ENCODE results near the gene GCSAML.

DNA sequence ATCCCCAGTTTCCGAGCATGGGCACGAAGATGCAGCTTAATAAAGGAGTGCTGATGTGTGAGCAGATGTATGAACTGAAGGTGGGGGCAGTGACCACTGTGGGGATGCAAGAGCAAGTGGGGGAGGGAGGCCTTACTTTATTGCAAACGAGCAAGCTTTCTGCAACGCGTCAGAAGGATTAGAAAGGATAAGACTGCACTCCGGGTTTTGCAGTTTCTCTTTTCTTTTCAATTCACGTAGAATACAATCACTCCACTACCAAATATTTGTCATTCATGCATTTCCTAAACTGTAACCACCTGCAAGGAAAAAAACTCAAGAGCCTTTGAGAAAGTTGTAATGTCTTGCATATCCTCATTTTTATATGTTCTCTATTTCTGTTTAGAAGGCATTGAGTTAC, 8.4 kb upstream of the GCSAML start:
- TF ChIP-seq, protein P1, sequence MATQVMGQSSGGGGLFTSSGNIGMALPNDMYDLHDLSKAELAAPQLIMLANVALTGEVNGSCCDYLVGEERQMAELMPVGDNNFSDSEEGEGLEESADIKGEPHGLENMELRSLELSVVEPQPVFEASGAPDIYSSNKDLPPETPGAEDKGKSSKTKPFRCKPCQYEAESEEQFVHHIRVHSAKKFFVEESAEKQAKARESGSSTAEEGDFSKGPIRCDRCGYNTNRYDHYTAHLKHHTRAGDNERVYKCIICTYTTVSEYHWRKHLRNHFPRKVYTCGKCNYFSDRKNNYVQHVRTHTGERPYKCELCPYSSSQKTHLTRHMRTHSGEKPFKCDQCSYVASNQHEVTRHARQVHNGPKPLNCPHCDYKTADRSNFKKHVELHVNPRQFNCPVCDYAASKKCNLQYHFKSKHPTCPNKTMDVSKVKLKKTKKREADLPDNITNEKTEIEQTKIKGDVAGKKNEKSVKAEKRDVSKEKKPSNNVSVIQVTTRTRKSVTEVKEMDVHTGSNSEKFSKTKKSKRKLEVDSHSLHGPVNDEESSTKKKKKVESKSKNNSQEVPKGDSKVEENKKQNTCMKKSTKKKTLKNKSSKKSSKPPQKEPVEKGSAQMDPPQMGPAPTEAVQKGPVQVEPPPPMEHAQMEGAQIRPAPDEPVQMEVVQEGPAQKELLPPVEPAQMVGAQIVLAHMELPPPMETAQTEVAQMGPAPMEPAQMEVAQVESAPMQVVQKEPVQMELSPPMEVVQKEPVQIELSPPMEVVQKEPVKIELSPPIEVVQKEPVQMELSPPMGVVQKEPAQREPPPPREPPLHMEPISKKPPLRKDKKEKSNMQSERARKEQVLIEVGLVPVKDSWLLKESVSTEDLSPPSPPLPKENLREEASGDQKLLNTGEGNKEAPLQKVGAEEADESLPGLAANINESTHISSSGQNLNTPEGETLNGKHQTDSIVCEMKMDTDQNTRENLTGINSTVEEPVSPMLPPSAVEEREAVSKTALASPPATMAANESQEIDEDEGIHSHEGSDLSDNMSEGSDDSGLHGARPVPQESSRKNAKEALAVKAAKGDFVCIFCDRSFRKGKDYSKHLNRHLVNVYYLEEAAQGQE (IDR thresholded peaks at IDR 0.05; ENCODE audit: low read depth): no peak
- no peak for TF ChIP-seq CREB1 (IDR thresholded peaks at IDR 0.05; ENCODE audit: low read depth)
- no peak for TF ChIP-seq EP300 (IDR thresholded peaks at IDR 0.05; ENCODE audit: borderline replicate concordance)
- no peak for TF ChIP-seq RAD21 (IDR thresholded peaks at IDR 0.05; ENCODE audit: low read depth)
- TF ChIP-seq, protein P2, sequence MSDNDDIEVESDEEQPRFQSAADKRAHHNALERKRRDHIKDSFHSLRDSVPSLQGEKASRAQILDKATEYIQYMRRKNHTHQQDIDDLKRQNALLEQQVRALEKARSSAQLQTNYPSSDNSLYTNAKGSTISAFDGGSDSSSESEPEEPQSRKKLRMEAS (IDR thresholded peaks at IDR 0.05): no peak
- no peak for TF ChIP-seq TEAD4 (IDR thresholded peaks at IDR 0.05)
